Measurements from ENCODE around the gene DLGAP4.

The DLGAP4 gene

GRCh38 chr20:36310215-36310981, 4.3 kb downstream of the DLGAP4 start:
- no peak for DNase-seq

DNA sequence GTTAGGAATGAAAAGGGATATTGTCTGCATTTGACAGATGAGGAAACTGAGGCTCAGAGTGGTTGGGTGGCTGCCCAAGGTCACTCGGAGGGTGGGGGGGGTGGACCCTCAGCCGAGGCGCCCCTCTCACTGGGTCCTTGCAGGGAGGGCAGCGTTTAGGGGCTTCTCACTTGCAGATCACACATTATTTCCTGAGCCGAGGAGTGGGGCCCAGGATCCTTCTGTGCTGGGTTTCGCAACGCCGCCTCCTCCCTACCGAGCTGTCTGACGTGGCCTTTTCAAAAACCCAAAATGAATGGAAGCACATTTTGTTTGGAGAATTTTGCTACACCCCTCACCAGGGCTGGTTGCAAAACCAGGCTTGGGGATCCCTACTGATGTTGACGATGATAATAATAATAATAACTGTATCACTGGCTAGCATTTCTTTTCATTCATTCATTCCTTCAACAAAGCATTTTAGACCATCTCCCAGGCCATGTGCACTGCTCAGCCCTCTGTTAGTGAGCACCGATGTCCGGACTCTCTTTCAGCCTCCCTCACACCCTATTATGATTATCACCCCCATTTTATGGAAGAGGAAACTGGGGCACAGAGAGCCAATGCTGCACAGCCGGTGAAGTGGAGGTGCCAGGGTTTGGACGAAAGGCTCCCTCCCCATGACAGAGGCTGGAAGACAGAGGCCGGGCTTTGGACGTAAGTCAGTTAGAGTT, 5.2 kb downstream of the DLGAP4 start:
- no peak for DNase-seq

DNA sequence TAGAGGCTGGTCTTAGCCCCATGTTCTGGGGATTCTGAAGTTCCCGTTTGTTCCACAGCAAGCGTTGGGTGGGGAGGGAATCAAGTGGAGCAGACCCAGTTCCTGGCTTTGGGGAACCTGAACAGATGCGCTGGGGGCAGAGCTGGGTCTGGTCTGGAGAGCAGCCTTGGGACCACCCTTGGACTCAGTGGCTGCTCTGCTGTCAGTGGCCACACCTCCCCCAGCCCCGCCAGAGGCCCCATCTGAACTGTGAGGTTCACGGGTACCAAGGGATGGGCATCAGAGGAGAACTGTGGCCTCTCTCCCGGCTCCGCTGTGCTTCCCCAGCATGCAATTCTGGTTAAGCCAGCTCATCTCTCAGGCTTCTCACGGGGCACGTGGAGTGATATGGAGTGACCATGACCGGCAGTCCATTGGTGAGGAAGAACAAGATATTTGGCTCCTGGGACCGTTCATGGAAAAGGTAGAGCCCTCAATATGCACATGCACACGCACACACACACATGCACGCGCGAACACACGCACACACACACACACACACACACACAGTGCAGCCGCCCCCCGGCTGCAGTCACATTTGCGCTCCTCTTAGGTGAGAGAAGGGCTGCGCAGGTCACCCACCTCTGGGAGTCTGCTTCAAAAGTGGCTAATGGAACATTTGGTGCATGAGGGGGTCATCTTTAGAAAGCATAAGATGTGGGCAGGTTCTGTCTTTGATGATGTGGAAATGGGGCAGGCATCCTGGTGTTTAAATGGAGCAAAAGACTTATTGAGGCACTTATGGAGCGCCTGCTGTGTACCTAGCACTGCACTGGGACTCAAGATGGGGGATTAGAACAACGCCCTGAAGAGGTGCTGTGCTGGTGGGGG, 6.0 kb downstream of the DLGAP4 start:
- no peak for DNase-seq

GRCh38 chr20:36312724-36313441, 6.7 kb downstream of the DLGAP4 start:
- no peak for DNase-seq

DNA sequence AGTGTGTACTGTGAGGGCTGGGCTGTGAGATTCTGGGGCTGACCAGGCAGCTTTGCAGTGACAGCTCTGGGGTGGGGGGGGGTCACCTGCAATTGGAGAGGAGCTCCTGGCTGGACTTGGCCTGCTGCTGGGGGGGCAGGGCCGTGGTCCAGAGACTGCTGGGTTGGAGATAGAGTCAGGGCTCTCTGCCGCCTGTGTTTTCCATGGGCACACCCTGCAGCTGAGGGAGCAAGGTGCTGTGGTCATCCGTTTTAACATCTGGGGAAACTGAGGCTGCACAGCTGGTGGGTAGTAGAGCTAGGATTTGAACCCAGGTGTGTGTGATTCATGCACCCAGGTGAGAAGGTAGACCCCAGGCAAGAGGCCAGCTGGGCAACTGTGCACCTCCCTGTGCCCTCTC, 7.3 kb downstream of the DLGAP4 start:
- no peak for DNase-seq

- no peak for DNase-seq
Measured at GRCh38 chr20:36313926-36314325, 7.8 kb downstream of the DLGAP4 start.

- DNase-seq = no peak
Measured at GRCh38 chr20:36314734-36315544, 8.8 kb downstream of the DLGAP4 start.

GRCh38 chr20:36315545-36316351, 9.6 kb downstream of the DLGAP4 start:
- DNase-seq = no peak

DNA sequence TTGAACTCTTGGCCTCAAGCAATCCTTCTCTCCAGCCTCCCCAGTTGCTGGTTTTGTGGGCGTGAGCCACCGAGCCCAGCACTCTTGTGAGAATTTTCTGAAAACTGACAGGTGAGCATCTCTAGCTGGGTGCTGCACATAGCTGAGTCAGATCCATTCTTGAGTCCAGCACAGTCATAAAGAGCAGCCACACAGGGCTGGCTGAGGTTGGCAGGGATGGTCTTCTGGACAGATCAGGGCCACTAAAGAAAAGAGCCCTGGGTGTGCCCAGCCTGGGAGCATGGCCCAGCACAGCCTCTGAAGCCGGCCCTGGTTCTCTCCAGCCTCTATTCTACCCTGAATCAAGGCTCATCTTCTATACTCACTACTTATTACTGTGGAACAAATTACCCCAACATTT, 11.5 kb downstream of the DLGAP4 start:
- DNase-seq = no peak

DNA sequence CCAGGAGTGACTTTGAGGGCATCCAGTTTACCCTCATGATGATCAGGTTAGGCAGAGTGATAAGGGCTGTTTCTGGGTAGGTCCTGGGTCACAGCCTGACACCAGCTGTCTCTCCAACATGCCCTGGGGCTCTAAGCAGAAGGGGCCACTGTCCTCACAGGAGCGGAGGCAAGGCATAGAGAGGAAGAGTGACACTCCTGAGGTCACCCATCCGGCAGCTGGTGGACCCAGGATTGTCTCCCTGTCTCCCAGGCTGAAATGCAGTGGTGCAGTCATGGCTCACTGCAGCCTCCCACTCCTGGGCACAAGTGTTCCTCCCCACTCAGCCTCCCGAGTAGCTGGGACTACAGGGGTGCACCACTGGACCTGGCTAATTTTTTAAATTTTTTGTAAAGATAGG, 12.0 kb downstream of the DLGAP4 start:
- no peak for DNase-seq

DNA sequence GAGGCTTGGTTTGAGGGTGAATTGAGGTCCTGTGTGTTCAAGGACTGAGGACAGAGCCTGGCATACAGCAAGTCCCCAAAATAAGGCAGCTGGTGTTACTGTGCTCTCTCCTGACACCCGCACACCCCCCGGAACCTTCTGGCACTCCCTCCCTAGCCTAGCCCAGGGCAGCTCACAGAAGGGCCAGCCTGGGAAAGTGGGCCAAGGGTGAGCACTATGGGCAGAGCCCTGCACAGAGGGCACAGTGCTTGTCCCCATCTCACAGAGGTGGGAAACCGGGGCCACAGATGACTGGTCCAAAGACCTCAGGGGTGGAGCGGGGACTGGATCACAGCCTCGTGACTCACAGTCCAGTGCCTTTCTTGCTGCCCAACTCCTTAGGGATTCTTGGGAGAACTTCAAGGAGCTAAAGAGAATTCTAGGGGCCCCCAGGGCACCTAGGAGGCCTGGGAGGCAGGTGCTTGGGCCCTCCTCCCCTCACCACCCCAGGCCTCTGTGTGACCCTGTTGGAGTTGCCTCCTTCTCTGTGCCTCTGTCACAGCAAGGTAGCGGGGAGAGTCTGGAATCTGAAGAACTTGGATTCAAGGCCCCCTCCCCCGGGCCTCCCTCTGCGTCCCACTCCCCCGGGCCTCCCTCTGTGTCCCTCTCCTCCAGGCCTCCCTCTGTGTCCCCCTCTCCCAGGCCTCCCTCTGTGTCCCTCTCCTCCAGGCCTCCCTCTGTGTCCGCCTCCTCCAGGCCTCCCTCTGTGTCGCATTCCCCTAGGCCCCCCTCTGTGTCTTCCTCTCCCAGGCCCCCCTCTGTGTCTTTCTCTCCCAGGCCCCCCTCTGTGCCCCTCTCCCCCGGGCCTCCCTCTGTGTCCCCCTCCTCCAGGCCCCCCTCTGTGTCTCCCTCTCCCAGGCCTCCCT, 13.5 kb downstream of the DLGAP4 start:
- no peak for DNase-seq

- DNase-seq = no peak
Measured at GRCh38 chr20:36320261-36320897, 14.2 kb downstream of the DLGAP4 start.

DNA sequence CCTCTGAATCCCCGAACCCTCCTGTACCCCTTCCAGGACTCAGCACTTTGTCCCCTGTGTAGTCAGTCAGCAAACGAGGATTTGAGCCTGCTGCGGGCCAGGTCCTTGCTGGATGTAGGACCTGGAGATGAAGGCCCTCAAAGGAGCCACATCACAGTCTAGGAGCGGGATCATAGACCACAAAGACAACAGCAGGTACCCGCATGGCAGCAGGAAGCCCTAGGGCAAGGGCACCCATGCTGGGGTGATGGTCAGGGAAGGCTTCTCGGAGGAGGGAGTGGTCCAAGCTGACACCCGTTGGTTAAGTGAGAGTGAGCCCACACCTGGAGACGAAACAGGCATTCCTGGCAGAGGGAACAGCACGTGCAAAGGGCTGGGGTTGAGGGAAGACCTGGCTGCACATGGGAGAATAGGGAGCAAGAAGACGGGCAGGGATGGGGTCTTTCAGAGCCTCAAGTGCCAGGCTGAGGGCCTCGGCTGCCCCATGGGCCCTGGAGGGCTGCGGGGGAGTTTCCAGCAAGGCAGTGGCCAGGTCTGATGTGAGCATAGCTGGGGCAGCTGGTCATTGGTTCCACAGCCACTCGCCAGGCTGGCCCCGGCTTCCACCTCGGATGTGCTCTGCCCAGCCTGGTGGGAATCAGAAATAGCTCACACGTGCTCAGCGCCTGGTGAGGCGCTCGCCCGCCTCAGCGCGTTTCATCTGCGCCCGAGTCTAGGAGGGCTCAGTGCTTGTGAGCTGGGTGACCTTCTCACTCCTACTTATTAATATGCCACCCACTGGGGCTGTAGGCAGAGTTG, 15.0 kb downstream of the DLGAP4 start:
- no peak for DNase-seq

- no peak for DNase-seq
Measured at GRCh38 chr20:36322131-36322530, 16.0 kb downstream of the DLGAP4 start.

DNA sequence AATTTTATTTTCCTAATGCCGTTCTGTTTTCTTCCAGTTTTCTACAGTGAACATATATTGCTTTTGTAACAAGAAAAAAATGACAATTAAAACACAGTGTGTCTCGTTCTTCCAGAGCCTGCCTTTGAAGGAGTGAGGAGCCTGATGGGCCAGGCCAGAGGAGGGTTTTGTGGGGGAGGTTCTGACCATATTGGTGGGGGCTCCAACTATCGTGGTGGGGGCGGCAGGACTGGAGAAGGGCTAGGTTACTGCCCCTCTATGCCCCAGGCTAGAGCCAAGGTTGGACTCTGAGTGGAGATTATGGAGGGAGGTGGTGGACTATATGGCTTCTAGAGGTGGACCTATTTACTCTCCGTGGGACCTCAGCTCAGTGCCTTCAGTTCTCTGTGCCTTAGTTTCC, 24.0 kb downstream of the DLGAP4 start:
- no peak for DNase-seq

- DNase-seq = no peak
Measured at GRCh38 chr20:36331209-36331608, 25.1 kb downstream of the DLGAP4 start.

DNA sequence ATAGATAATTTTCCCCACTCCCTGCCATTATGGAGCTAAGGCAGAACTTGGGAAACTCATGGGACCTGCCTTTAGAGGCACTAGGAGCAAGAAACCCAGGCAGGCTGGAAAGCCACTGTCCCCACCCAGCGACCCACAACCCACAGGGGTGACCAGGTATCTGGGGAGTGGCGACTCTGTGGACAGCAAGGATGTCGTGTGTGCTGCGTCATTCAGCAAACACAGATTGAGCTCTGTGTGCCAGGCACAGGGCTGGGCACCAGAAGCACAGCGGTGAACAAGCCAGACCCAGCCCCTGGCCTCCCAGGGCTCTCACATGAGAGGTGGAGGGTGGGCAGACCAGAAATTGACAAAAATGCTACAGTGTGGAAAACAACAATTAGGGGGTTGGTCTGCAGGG, 27.7 kb downstream of the DLGAP4 start:
- no peak for DNase-seq

Data from NCI-H226 (cell line).